ENCODE measurements around the gene HSD17B2.
"Not testable (repeated sequence)": the region's sequence is repeated elsewhere in the genome, so short reads cannot be mapped to it uniquely, and the experiment has no call there.

The HSD17B2 gene

DNA sequence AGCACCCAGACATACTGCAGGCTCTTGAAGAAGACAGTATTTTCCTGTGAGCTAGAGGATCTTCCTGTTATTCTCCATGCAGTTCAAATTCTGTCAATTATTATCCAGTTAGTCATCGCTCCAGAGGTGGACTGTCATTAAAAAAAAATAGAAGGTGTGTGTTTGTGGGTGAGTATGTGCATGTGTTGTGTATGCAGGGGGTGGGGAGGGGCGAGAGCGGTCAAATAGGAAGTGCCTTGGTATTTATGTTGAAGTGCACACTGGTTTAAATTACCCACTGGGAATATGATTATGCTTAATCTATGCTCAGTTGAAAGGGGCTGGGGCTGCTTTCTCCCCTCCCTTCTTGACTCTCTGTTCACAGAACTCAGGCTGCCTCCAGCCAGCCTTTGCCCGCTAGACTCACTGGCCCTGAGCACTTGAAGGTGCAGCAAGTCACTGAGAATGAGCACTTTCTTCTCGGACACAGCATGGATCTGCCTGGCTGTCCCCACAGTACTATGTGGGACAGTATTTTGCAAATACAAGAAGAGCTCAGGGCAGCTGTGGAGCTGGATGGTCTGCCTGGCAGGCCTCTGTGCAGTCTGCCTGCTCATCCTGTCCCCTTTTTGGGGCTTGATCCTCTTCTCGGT is at the start of gene HSD17B2:
TSS of gene HSD17B2 (plus strand) at position 273 of the 632 bp plus-strand sequence. CDS start at position 445, 172 bp downstream.
- no peak for DNase-seq (ENCODE audit: low read depth)

DNA sequence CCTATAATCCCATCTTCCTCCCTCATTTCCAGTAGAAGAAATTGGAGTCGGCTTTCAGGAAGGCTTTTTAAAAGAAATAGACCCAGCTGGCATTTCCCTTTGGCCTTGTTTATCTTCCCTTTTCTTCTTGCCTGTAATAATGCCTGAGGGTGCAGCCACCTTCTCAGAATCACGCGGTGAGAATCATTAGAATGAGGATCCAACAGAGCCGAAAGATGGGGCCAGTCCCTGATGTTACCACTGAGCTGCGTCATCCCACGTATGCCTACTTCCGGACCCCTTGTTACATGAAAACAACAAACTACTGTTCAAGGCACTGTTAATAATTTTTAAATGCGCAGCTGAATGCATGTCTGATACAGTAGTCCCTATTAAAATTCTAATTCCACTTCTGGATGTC is 47.9 kb upstream of the HSD17B2 start:
- no peak for DNase-seq (ENCODE audit: low read depth)

DNA sequence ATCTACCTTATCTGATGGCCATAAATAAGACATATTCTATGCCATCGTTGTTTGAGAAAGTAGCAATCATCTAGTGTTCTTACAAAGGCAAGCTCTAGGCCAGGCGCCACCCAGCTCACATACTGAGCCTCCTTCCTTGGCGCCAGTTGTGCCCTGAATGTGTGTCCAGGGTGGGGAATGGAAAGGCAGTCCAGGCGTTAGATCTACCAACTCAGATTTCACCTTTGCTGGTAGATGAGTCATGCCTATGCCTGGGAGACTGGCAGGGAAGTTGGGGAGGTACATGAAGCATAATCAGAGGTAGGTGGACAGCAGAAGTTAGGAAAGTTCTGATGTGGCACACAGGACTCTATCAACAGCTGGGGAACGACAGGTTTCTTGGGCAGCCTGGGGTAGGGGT is 47.3 kb upstream of the HSD17B2 start:
- DNase-seq (ENCODE audit: low read depth) = no peak

DNA sequence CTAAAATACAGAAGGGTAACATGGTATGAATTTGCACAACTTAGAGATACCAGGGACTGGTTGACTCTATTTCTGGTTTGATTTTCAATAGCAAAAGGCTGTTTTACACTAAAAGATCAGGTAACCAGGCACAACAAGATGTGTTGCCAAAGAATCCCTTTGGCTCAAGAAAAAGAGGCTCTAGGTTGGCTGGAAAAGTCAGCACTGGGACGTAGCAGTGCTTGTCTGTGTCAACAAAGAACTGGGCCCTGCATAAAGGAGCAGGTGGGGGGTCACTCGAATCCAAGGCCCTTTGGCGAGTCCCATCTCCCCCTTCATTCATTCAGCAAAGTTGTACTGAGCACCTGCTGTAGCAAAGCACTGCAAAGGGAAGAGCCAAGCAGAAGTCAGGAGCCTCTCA is 42.2 kb upstream of the HSD17B2 start:
- no peak for DNase-seq (ENCODE audit: low read depth)

- no peak for DNase-seq (ENCODE audit: low read depth)
Measured at GRCh38 chr16:81994485-81994884, 40.6 kb upstream of the HSD17B2 start.

GRCh38 chr16:81995651-81996050 is 39.4 kb upstream of the HSD17B2 start:
- DNase-seq (ENCODE audit: low read depth) = no peak

DNA sequence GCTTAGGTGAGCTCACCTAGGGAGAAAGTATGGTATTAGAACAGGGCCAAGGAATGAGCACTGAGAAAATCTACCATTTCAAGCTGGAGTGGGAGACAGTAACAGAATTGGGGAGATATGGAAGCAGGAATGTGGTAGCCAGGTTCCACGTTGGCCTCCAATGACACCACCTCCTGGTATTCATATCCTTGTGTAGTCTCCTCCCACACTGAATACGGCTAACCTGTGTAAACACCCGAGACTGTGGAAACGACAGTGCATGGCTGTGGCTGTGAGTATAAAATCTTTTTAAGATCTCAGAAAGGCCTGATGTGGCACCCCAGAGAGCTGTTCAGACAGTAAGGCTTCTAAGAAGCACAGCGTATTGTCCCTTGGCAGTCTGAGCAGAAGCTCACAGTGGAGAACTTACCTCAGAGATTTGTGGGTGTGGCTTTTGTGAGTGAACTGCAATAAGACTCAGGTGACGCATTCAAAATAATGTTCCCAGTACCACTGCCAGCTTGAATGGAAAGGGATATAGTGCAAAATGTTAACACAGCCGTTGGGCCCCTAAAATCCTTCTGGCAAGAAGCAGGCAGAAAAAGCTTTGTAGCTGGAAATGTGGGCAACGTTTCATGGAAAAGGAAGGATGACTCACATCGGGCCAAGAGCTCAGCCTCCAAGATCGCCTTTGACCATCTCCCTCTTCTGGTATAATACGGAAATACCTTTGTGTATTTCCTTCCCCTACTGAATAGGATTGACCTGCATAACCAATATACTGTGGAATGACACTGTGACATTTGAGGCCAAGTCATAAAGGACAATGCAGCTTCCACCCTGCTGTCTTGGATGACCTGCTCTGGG is 38.2 kb upstream of the HSD17B2 start:
- DNase-seq (ENCODE audit: low read depth) = no peak

DNA sequence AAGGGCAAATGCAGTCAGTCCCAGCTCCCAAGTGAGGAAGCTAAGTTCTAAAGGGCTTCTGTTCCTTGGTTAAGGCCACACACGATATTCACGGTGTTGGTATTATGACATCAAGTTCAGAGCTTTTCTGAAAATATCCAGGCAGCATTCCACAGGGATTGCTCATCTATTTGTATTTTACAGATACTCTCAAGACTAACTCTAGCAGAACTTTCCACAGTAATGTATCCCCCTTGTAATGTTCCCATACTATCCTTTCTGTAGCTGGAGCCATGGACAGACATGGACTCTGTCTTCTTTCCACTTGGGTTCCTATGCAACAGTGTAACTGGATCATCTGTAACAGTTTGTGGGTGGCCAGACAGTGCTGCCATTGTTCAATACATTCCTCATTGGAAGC is 37.3 kb upstream of the HSD17B2 start:
- DNase-seq (ENCODE audit: low read depth) = no peak

DNA sequence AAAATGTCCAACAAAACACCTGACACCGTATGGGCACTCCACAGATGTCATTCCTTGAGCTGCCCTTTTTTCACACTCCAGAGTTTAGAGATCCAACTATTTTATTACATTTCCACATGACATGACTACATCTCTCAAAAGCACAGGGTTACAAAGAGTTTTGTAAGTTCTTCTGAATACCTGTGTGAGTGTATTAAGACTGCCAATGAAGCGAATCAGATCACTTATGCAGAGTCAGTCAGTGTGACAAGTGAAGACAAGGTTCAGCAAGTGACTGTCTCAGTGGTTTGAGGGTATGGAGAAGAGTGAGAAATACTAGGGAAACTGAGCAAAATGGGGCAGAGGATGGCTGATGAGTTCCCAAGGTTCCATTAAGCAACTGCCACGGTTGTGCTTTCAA is 32.2 kb upstream of the HSD17B2 start:
- DNase-seq (ENCODE audit: low read depth) = no peak

GRCh38 chr16:82004601-82005000 is 30.5 kb upstream of the HSD17B2 start:
- DNase-seq (ENCODE audit: low read depth) = no peak

DNA sequence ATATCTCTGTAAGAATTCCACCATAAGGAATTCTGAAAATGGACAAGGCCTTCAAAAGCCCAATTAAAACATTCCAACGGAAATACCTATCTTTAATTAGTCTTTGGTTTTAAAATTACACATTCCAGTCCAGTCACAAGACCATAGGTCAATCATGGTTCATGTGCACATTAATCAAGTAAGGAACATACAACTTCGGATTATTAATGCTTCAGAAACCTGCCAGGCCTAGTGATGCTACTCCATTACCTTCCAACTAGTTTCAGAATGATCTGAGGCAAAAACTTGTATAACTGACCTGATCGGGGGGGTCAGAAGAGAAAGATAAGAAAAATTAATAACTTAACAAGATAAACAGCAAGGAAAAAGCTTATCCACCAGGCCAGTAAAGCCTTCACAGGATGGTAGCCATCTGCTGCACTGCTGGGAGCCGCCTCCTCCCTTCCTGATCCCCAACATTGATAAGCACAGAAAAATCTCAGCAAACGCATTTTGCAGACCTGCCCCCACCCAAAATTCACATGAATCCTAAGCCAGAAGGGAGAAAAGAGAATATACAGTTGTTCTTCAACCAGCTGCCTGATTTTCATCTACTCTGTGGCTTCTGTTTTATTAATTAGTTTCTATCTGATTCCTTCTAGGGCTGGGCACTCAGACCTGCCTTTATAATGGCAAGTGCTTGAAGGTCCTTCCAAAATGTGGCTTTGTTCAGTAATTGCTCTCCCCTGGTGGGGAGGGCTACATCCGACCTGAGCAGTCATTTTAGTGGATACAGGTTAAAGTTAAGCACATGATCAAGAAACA is 29.8 kb upstream of the HSD17B2 start:
- DNase-seq (ENCODE audit: low read depth) = no peak

DNA sequence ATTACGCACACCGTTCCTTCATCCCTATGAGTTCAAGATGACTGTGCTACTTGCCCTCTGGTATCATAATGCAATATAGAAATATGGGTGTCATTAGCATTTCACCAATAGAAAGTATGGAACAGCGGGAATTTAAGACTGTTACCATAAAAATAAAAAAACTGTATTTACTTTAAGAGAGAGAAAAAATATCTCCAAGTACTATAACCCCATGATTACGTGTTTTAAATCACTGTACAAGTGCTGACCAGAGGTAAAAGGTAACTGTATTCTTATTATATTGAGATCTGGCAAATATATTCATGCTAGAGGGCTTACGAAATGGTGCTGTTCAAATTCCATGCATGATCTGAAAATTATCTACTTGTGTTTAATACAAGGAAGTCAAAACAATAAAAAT is 29.0 kb upstream of the HSD17B2 start:
- DNase-seq (ENCODE audit: low read depth) = no peak

DNA sequence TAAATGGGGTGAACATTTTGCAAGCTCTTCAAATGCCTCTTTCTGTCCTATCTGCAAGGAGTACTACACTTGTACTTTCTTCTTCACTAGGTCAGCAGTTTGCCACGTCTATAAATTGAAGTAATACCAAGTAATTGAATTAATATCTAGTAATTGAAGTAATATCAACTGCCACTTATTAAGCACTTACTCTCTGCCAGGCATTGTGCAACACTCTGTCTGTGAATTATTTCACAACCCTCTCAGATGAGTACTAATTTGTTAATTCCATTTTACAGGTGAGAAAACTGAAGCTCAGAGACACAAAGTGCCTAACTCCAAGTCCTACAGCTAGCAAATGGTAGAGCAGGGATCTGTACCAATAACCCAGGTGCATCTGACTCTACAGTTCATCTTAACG is 27.9 kb upstream of the HSD17B2 start:
- DNase-seq (ENCODE audit: low read depth) = no peak

- DNase-seq (ENCODE audit: low read depth) = no peak
Measured at GRCh38 chr16:82008957-82009592, 26.0 kb upstream of the HSD17B2 start.

GRCh38 chr16:82009789-82010188 is 25.3 kb upstream of the HSD17B2 start:
- DNase-seq (ENCODE audit: low read depth) = not testable (repeated sequence)

DNA sequence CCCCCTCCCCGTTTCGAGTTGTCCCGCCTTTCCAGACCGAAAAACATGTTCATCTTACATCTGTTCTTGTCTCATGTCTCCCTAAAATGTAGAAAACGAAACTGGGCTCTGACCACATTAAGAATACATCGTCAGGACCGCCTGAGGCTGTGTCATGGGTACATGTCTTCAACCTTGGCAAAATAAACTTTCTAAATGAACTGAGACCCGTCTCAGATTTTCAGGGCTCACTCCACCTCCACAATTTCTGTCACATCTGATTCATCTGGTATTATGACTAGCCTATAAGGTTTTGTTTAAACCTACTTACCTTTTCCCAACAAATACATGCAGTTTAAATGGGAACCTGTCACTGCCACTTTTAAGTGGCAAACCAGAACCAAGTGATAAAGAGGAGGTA is 24.4 kb upstream of the HSD17B2 start:
- DNase-seq (ENCODE audit: low read depth) = no peak

DNA sequence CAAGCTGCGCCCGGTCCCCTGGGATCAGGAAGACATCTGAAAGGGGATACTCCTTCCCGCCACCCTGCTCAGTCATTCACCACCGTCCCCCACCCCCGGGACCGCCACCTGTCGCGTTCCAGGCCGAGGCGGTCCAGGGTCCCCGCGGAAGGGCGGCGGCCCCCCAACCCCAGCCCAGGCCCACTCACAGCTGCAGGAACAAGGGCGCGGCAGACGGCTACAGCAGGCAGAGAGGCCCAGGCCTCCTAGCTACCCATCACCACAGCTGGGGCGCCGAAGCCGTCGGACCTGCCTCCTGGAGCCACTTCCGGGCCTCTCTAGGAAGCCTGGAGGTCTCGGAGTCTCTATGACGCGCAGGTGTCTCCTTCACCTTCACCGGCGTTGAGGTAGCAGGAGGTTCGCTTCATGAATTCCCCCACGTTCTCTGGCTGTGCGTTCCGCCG is 23.8 kb upstream of the HSD17B2 start, which contains the start of gene SDR42E1:
TSS of gene SDR42E1 (minus strand) at position 272 of the 443 bp plus-strand sequence. CDS start 10,612 bp downstream, outside the sequence.
- peak; percentile 13 for DNase-seq (ENCODE audit: low read depth)

DNA sequence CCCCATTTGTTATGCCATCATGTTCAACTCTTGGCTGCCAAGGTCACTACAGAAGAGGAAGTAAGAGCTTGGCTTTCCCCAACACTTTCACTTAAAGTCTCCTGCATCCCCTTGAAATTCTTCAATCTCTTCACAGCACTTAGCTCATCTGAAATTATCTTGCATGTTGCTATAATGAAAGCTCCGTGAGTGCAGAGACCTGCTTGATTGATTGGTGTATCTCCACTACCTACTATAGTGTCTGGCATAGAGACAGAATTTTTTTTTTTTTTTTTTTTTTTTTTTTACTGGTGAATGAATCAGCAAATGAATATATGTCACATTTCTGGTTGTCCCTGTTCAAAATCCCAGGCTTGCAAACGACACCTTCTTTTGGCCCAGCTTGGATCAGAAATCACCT is 21.9 kb upstream of the HSD17B2 start:
- DNase-seq (ENCODE audit: low read depth) = no peak

GRCh38 chr16:82016263-82016662 is 18.8 kb upstream of the HSD17B2 start:
- no peak for DNase-seq (ENCODE audit: low read depth)

DNA sequence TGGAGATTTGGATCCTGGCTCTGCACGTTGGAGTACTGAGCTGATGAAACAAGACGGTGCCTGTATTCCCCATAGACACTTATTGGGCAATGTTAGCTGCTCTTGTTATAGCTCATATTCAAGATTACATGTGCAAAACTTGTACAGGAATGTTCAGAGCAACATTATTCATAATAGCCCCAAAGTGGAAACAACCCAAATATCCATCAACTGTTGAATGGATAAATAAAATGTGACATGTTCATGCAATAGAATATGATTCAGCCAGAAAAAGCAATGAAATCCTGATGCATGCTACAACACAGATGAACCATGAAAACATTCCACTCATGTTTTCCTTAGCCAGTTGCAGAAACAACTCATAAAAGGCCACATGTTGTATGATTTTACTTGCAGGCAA is 18.1 kb upstream of the HSD17B2 start:
- DNase-seq (ENCODE audit: low read depth) = no peak

DNA sequence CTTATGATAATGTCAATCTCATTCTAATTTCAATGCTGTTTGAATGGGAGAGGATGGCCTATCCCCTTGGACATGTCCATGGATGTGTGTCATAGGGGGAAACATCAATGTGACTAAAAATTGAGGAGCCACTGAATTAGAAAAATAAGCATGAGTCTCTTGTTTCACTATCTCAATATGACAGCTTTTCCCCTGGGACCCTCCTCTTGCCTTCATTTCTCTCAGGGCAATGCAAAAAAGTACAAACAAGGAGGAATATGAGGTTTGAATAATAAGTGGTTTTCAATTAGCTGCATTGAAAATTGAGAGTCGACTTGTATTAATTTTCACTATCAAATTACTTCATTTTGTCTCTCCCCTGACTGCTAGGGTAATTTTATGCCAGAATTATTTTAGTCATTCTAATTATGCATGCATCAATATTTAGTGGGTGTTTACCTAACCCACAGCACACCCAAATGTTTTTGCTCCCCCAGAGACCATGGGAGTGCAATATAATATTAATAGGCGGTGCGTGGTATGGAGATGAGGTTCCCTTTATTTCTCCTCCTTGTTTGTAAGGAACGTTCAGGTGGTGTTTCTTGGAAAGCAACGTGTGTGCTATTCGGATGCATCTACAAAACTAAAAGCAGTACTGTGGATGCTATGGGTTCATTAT is 17.0 kb upstream of the HSD17B2 start:
- DNase-seq (ENCODE audit: low read depth) = no peak

GRCh38 chr16:82019535-82019934 is 15.5 kb upstream of the HSD17B2 start:
- no peak for DNase-seq (ENCODE audit: low read depth)
